Endothelial cell of umbilical vein (primary cell): ENCODE results near the gene TECPR2.

Experiments used
- CTCF ChIP-seq, 2 donors: IDR thresholded peaks; 1 replicate in 1 of 2; 2 replicates in 1 of 2; pipeline ENCODE4 v1.5.1; 2011; ENCODE audit warnings: low read length in 2 of 2, mild to moderate bottlenecking in 2 of 2, moderate library complexity in 2 of 2, control low read depth in 1 of 2, inconsistent platforms in 1 of 2, low read depth in 1 of 2; ENCODE audit not compliant: insufficient read depth in 1 of 2; ENCODE audit errors: extremely low read depth in 1 of 2
- EZH2 ChIP-seq: IDR thresholded peaks from 2 replicates; pipeline ENCODE4 v1.6.1; 2012; ENCODE audit warnings: borderline replicate concordance, low read depth, mild to moderate bottlenecking, moderate library complexity, low read length, inconsistent platforms; ENCODE audit not compliant: severe bottlenecking
- GATA2 ChIP-seq: IDR thresholded peaks from 2 replicates; pipeline ENCODE4 v1.7.0; 2011; ENCODE audit warnings: low read depth, mild to moderate bottlenecking, moderate library complexity, mixed read lengths, low read length; ENCODE audit not compliant: insufficient read length, insufficient read depth
- JUN ChIP-seq: IDR thresholded peaks from 2 replicates; pipeline ENCODE4 v1.6.1; 2011; ENCODE audit warnings: borderline replicate concordance, low read depth; ENCODE audit not compliant: insufficient read length, insufficient read depth
- MAX ChIP-seq: IDR thresholded peaks from 2 replicates; pipeline ENCODE4 v1.6.1; 2011; ENCODE audit not compliant: insufficient read depth, insufficient read length
- MYC ChIP-seq: IDR thresholded peaks from one replicate; pipeline ENCODE4 v1.6.1; 2011; ENCODE audit warnings: mild to moderate bottlenecking, low read depth, low read length
- POLR2A ChIP-seq: IDR thresholded peaks from 2 replicates; pipeline ENCODE4 v1.6.1; 2012; ENCODE audit warnings: low read depth, mild to moderate bottlenecking, control low read depth, low read length
- POLR2AphosphoS5 ChIP-seq: IDR thresholded peaks from 2 replicates; pipeline ENCODE4 v1.6.1; 2012; ENCODE audit warnings: low read depth, mild to moderate bottlenecking, control low read depth, low read length, moderate library complexity; ENCODE audit not compliant: insufficient read depth

- TF ChIP-seq CTCF (IDR thresholded peaks at IDR 0.05; ENCODE audit: extremely low read depth in 1 of 2, insufficient read depth in 1 of 2, low read depth in 1 of 2, low read length in 2 of 2) (no peak), MAX (no peak), POLR2A (no peak), JUN (no peak), GATA2 (no peak), MYC (no peak), POLR2AphosphoS5 (no peak), EZH2 (no peak)
Measured at GRCh38 chr14:102487204-102487577, 124.5 kb downstream of the TECPR2 start.
